IMR-90 (cell line): Measurements from ENCODE around the gene CEP76.

Experiments
- BHLHE40 ChIP-seq: fragments of 150-350 bp; IDR thresholded peaks from 2 replicates; pipeline ENCODE4 v1.6.1; 2016; ENCODE audit warnings: mild to moderate bottlenecking, low read depth, low read length
- CTCF ChIP-seq: conservative IDR thresholded peaks from 2 replicates; pipeline ENCODE4 v1.5.1; 2012; ENCODE audit warnings: mild to moderate bottlenecking, low read depth, low read length, improper control_type of control experiment
- ELK1 ChIP-seq: fragments of 150-350 bp; IDR thresholded peaks from 2 replicates; pipeline ENCODE4 v1.6.1; 2016; ENCODE audit warnings: low read depth, mild to moderate bottlenecking, low read length, moderate library complexity, borderline replicate concordance
- FOS ChIP-seq: fragments of 150-350 bp; IDR thresholded peaks from 2 replicates; pipeline ENCODE4 v1.6.1; 2016; ENCODE audit warnings: low read depth, low read length
- MAFK ChIP-seq: IDR thresholded peaks from 2 replicates; pipeline ENCODE4 v1.6.1; 2012; ENCODE audit warnings: low read depth, low read length, improper control_type of control experiment
- MAZ ChIP-seq: IDR thresholded peaks from 2 replicates; pipeline ENCODE4 v1.6.1; 2012; ENCODE audit warnings: low read depth, mild to moderate bottlenecking, low read length, improper control_type of control experiment, moderate library complexity, borderline replicate concordance
- POLR2A ChIP-seq: IDR thresholded peaks from 2 replicates; pipeline ENCODE4 v1.6.1; 2012; ENCODE audit warnings: mild to moderate bottlenecking, low read depth, low read length
- RAD21 ChIP-seq: IDR thresholded peaks from 2 replicates; pipeline ENCODE4 v1.6.1; 2012; ENCODE audit warnings: low read length, improper control_type of control experiment
- RCOR1 ChIP-seq: IDR thresholded peaks from 2 replicates; pipeline ENCODE4 v1.6.1; 2012; ENCODE audit warnings: mild to moderate bottlenecking, low read length, improper control_type of control experiment; ENCODE audit not compliant: insufficient replicate concordance
- USF2 ChIP-seq: fragments of 150-350 bp; IDR thresholded peaks from 2 replicates; pipeline ENCODE4 v1.6.1; 2017; ENCODE audit warnings: mild to moderate bottlenecking, antibody characterized with exemption, low read length, low read depth

GRCh38 chr18:12656605-12656937, 46.0 kb downstream of the CEP76 start:
- TF ChIP-seq POLR2A (no peak), CTCF (no peak), USF2 (no peak), BHLHE40 (no peak), FOS (no peak), MAZ (no peak), RCOR1 (no peak), RAD21 (no peak), MAFK (no peak), ELK1 (no peak)
